Kidney tubule cell (primary cell): ENCODE results near the gene ARHGAP26.

ENCODE experiments used
- DNase-seq: peaks from one replicate; pipeline ENCODE4 v3.0.0-alpha.2; 2018; ENCODE audit warnings: low spot score

The ARHGAP26 gene

DNA sequence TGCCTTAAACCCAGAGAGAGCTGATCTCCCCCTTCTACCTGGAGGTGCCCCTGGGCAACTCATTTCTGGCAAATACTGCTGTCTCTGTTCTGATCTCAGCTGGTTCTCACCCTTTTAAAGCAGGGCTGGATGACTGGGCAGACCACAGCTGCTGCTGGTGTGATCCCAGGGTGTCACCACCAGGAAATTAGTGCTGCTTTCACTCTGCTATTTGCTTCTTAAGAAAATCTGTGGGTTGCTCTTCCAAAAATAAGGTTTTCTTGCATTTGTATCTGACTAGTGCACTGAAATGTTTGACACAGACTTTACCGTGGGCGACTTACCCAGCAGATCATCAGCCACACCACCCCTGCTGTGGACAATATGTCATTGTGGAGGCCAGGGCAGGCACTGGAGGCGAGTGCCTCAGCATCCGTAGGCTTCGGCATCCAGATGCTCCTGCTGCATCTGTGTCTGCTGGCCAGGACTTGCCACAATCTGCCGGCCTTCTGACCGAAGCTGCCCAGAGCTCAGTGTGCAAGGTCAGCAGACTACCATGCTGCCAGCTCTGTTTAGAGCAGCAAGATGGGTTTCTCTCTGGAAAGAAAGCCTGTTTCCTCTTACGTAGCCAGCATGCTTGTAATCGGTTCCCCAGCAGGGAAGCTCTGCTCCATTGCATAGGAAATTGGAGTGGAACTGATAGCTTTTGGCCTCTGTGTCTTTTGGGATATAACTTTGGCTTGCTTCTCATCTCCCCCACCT is 13.6 kb downstream of the ARHGAP26 start:
- DNase-seq, result peak; percentile 33

DNA sequence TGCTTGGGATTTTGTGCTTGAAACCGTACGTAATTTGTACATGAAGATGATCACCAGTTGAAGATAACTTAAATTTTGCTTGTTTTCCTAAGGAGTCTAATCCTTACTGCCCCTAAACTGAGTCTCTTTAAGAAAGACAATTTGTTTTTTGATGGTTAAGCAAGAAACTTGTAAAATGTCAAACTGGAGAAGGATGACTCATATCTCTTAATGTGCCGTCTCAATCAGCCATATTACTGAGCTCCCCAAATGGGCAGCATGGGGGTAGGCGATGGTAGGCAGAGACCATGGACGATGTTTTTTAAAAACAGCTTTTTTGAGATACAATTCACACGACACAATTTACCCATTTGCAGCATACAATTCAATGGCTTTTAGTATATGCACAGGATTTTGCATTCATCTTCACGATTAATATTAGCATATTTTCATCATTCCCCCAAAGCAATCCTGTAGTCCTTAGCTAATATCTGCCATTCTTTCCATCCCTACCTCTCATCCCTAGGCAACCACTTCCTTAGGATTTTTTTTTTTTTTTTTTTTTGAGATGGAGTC is 14.3 kb downstream of the ARHGAP26 start:
- no peak for DNase-seq

DNA sequence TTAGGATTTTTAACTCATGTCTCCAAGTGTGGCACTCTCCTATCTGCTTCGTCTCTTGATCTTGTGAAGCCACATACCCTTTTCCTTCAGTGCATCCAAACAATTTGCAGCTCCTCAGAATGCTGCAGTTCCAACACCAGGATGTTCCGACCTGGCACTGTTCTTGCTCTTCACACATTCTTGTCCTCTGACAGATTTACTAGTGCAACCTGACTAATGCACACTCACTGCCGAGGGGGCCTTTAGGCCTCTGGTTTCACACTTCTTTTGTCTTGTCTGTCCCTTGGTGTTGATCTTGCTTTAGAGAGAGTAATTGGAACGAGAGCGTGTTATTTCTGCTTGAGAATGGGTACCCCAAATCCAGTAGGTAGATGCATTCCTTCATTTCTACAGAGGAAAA is 15.0 kb downstream of the ARHGAP26 start:
- peak; percentile 45 for DNase-seq

GRCh38 chr5:142789206-142789605 is 19.0 kb downstream of the ARHGAP26 start:
- DNase-seq, result no peak

DNA sequence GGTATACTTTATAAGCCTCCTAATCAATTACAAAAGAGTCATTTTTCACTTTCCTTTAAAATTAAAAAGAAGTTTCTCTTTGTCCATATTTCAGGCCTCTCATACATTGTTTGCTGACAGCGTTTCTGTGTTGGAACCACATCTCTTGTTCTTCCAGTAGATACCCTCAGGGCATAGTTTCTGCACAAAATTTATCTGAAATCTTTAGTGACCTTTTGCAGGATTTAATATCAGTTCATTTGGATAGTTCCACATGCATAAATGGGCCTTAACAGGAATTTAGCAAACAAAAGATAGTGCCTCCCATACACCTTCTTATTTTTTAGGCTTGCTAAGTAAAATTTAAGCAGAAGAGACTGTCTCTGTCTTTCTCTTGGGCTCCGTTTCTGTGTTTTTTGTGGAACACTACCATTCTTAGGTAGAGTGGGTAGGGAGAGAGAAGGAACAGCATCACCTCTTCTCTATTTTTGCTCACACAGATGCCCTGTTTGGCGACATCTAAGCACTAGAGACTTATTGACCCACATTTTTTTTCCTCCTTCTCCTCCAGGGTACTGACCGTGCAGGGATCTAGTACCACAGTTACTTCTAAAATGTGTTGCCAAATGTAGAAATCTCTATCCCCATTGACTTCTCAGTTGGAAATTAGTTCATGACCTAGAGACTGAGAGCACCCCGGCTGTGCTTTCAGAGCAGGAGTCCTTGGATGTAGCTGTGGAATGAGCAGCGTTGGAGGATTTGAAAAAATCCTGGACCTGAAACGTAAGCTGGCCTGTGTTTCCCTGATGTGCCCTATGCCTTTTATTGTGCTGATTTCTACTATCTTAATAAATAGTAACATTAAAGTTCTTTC is 22.1 kb downstream of the ARHGAP26 start:
- no peak for DNase-seq

DNA sequence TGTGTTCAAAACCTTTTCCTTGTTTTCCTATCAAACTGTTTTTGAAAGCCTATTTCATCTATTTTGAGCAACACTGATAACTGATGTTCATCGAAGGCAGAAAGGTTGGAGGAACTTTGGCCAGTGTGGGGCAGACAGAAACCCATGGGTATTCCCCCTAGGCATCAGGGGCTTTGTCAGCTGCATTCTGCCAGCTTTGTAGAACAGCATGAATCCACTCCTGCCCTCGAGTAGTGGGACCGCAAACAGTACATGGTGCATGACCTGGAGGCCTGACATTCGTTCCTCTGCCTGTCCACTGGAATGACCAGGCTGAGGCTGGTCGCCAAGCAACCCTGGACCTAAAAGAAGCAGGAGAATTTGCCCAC is 22.7 kb downstream of the ARHGAP26 start:
- DNase-seq, result no peak

DNA sequence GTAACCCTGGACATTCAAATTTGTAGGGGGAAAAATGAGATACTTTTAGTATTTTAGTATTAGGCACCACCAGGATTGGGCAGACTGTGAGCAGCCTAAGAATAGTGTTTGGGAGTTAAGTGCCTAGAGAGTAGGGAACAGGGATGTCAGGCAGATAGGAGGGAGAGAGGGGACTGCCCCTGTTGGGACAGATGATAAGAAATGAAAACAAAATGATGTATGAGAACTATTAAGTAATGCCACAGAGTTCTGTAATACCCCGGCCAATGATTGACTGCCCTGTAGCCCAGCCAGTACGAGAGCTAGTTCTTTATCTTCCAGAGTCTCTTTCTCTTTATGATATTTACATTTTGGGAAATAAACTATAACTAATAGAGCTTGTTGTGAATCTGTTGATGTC is 24.4 kb downstream of the ARHGAP26 start:
- DNase-seq, result no peak

DNA sequence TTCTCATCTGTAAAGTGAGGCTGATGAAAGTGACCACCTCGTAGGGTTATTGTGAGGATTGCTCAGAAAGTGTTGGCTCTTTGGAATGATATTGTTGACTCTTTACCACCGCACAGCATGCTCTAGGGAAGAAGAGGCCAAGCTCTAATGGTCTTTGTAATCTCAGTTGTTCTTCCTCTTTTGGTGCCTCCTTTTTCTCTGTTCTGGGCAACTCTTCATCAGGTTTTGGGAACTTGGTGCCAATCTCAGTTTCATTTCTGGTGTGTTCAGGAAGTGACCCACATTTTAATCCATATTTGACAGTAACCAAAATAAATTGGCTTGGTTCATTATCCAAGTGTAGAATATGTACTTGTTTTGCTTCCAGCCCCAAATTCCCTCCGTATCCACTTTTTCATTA is 25.1 kb downstream of the ARHGAP26 start:
- DNase-seq, result no peak

DNA sequence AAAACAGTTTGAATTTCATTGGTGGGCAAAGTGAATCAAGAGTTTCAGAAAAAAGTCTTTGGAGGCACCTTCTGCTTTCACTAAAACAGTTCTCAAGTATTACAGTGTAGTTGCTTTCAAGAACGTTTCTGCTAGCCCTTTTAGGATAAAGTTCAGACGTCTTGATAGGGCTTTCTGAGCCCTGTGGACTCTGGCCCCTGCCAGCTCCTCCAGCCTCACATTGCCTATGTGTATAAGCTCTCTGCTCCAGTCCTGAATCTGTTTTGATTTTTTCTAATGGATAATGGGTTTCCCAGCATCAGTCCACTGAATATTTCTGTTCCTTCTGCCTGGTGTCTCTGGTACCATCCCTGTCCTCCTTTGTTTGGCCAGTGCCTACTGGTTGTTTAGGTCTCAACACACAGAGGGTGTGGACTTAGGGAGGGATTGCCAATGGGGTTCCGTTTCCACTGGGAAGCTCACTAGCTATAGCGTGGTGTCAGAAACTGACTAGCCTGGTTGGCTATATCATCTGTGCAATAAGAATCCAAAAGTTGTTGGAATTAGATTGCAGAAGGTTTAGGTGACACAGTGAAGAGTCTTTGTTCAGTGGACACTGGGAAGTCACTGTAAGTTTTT is 26.4 kb downstream of the ARHGAP26 start:
- DNase-seq, result no peak

- DNase-seq, result no peak
These were observed 27.2 kb downstream of the ARHGAP26 start for GRCh38 chr5:142797420-142797819.

DNA sequence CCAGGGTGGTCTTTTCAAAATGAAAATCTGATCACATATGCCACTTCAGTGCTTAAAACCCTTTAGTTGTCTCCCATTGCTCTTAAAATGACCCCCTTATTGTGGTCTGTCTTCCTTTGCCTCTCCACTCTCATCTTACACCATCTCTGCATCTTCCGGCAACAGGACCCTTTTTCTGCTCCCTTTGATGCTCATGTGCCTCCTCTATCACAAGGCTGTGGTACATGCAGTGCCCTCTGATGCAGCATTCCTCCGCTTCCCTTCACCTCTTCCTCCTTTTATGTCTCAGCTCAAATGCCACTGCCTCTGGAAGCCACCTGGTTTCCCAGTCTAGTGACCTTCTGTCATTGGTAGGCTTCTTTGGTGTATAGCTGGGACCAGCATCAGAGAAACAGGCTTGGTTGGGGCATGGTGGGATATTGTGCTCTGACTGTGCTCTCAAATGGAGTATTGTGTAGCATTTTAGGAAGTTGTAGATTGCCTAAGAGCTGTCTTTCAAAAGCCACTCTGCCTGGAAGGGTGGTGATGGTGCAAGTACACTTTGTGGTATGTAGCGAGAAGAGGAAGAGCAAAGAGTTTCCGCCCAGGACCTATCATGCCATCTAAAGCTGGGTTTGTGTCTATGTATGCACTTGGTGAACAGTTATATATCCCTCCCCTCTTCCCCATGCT is 28.1 kb downstream of the ARHGAP26 start:
- DNase-seq, result no peak

DNA sequence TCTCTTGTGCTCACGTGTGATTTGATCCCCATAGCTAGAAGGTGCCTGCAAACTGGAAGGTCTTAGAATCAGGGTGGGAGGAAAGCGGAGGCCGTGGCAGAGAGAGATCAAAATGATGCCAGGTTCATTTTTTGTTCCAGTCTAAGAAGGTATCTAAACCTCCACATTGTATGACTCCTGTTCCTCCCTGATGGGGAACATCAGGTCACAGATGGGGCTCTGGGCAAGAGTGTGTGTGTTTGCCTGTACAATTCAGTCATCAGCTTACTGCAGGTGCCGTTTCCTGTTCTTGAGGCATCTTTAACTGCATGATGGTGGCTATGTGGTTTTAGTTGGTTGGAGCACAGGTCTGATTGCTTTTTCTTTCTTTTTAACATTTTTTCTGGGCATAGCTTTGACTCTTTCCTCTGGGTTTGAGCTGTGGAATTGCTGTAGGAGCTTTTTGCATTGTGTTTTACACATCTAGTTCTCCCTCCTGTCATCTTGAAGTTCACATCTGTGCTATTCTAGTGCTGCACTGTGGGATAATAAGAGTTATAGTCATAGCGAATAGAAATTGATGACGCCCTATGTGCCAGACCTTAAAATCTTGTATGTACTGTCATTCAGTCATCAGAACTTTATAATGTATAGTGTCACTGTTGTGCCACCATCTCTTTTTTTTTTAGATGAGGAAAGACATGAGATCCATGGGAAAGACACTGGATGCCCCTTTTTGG is 30.8 kb downstream of the ARHGAP26 start:
- DNase-seq, result no peak

- no peak for DNase-seq
These were observed 31.3 kb downstream of the ARHGAP26 start for GRCh38 chr5:142801495-142801871.

DNA sequence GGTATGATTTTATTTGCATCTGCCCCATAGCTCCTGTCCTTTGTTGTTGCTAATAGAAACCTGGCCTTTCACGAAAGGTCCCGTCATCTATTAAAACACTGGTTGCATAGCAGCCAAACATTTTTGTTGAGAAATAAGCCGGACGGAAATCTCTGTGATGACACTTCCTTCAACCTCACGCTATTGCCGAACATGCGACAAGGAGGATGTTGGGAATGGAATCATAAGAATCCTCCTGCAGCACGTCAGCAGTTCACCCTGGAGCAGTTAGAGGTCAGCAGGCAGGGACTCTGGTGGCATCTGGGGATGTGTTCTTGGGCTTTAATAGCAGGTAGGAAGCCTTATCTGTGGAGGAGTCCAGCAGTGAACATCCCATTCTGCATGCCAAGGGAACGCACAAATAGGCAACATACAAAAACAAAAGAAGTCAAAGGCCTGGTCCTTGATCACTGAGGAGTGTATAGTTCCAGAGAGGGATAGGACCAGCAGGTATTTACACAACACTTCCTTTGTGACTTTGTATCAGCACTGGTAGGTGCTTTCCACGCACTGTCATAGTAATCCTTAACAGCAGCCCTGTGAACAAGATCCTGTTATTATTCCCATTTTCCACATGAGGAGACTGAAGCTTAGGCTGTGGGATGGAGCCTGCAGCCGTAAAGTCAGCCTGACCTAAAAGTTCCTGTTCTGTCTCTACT is 33.4 kb downstream of the ARHGAP26 start:
- DNase-seq, result peak; percentile 46

GRCh38 chr5:142805339-142805738 is 35.2 kb downstream of the ARHGAP26 start:
- no peak for DNase-seq

- DNase-seq, result no peak
These were observed 36.7 kb downstream of the ARHGAP26 start for GRCh38 chr5:142806841-142807267.

- no peak for DNase-seq
These were observed 37.3 kb downstream of the ARHGAP26 start for GRCh38 chr5:142807372-142807911.

GRCh38 chr5:142808878-142809598 is 38.9 kb downstream of the ARHGAP26 start:
- no peak for DNase-seq

DNA sequence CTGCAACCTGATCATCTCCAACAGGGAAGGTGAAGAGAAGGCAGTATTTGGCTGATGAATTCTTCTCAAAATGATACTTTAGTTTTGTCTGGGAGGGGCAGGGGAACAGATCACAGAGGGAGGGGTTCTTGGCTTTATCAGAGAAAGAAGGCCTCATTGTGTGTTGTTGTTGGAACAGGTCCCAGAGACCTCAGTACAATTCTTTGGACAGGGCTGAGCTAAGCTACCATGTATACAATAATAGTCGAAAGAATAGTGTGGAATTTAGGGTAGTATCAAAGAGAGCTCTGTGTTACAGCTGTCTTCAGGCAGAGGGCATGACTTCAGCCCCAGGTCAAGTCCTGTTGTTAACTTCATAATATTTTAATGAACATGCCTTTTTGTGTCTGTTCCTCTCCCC is 39.9 kb downstream of the ARHGAP26 start:
- DNase-seq, result no peak

- no peak for DNase-seq
These were observed 40.6 kb downstream of the ARHGAP26 start for GRCh38 chr5:142810743-142811290.
